ENCODE measurements around the gene RASAL1.

- TF ChIP-seq CREB1 (IDR thresholded peaks at IDR 0.05; ENCODE audit: low read depth) (no peak), REST (IDR thresholded peaks at IDR 0.05; ENCODE audit: low read depth) (no peak), TAF1 (IDR thresholded peaks at IDR 0.05; ENCODE audit: low read depth) (no peak)
Measured at GRCh38 chr12:113101751-113102150, 33.8 kb downstream of the RASAL1 start.

Measured in Ishikawa (cell line).